Esophagus muscularis mucosa (tissue), 4 donors: Measurements from ENCODE around the gene TNFRSF25.

Experiments
- EP300 ChIP-seq: sonication (generic); formaldehyde crosslinking; IDR thresholded peaks from one replicate; pipeline ENCODE4 v1.6.1; 2017; ENCODE audit warnings: antibody characterized with exemption
- POLR2A ChIP-seq: fragments of 450-650 bp; IDR thresholded peaks from one replicate; pipeline ENCODE4 v1.6.1; 2017; ENCODE audit warnings: antibody characterized with exemption, moderate library complexity, mild to moderate bottlenecking, low read depth
- TF ChIP-seq, protein P1 (sequence below), 3 experiments: fragments of 200-600 bp in 2 of 3; fragments of 450-650 bp in 1 of 3; sonication (generic) in 2 of 3; IDR thresholded peaks; one replicate each; pipeline ENCODE4 v1.5.1; 2017 to 2019; ENCODE audit warnings: antibody characterized with exemption in 3 of 3, mild to moderate bottlenecking in 2 of 3, moderate library complexity in 1 of 3

DNA sequence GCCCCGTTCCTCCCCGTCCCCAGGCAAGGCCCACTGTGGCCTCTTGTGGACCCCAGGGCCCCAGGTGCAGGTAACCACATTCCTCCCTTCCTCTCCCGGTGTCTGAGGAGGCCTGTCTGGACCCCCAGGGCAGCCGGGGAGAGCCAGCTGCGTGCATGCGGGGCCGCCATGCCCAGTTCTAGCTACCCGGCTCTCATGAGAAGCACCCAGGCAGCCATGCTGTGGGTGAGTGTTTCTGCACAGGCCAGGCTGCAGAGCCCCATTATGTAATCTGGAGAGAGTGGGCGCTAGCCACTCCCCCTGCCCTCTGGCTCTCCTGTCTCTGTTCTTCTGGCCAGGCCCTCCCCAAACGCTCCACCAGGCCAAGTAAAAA lies 43.9 kb upstream of the TNFRSF25 start:
- TF ChIP-seq EP300 (no peak), POLR2A (no peak)
- TF ChIP-seq, protein P1, sequence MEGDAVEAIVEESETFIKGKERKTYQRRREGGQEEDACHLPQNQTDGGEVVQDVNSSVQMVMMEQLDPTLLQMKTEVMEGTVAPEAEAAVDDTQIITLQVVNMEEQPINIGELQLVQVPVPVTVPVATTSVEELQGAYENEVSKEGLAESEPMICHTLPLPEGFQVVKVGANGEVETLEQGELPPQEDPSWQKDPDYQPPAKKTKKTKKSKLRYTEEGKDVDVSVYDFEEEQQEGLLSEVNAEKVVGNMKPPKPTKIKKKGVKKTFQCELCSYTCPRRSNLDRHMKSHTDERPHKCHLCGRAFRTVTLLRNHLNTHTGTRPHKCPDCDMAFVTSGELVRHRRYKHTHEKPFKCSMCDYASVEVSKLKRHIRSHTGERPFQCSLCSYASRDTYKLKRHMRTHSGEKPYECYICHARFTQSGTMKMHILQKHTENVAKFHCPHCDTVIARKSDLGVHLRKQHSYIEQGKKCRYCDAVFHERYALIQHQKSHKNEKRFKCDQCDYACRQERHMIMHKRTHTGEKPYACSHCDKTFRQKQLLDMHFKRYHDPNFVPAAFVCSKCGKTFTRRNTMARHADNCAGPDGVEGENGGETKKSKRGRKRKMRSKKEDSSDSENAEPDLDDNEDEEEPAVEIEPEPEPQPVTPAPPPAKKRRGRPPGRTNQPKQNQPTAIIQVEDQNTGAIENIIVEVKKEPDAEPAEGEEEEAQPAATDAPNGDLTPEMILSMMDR (IDR thresholded peaks at IDR 0.05): no peak
